ENCODE results near the gene ZBTB2.
"Not testable (repeated sequence)": the region's sequence is repeated elsewhere in the genome, so short reads cannot be mapped to it uniquely, and the experiment has no call there.

ZBTB2 gene

GRCh38 chr6:151365233-151365632, 26.1 kb downstream of the ZBTB2 start:
- DNase-seq, result no peak

- DNase-seq, result no peak
Measured at GRCh38 chr6:151359486-151359885, 31.9 kb downstream of the ZBTB2 start.

DNA sequence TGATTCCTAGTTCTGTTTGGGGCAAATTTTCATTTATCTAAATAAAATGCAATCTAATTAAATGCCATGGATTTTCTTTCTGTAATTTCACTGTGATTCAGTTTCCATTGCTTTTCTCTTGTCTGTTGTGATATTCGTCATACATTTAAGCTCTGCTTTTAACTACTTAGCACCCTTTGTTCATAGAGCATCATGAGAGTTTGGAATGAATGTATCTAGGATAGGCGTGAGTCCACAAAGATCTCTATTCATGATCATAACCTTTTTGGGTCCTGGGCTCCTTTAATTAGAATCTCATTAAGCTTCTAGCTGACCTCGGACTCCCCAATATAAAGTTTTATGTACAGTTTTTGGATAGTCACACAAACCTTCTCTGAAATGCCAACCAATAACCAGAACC, 32.9 kb downstream of the ZBTB2 start:
- DNase-seq, result no peak

- DNase-seq, result no peak
Measured at GRCh38 chr6:151357758-151358436, 33.5 kb downstream of the ZBTB2 start.

DNA sequence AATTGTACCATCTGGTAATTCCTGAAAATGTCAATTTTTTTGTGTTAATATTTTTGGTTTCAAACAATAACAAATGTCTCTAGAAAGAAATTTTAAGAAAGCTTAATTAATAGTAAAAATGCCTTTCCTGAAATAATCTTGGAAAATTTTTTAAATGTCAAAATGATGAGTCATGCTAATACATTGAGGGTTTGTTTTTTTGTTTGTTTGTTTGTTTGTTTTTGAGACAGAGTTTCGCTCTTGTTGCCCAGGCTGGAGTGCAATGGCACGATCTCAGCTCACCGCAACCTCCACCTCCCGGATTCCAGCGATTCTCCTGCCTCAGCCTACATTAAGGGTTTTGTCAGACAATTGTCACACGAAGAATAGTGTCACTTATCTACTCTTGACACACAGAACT, 34.4 kb downstream of the ZBTB2 start:
- DNase-seq, result not testable (repeated sequence)

- no peak for DNase-seq
Measured at GRCh38 chr6:151353795-151354194, 37.6 kb downstream of the ZBTB2 start.

DNA sequence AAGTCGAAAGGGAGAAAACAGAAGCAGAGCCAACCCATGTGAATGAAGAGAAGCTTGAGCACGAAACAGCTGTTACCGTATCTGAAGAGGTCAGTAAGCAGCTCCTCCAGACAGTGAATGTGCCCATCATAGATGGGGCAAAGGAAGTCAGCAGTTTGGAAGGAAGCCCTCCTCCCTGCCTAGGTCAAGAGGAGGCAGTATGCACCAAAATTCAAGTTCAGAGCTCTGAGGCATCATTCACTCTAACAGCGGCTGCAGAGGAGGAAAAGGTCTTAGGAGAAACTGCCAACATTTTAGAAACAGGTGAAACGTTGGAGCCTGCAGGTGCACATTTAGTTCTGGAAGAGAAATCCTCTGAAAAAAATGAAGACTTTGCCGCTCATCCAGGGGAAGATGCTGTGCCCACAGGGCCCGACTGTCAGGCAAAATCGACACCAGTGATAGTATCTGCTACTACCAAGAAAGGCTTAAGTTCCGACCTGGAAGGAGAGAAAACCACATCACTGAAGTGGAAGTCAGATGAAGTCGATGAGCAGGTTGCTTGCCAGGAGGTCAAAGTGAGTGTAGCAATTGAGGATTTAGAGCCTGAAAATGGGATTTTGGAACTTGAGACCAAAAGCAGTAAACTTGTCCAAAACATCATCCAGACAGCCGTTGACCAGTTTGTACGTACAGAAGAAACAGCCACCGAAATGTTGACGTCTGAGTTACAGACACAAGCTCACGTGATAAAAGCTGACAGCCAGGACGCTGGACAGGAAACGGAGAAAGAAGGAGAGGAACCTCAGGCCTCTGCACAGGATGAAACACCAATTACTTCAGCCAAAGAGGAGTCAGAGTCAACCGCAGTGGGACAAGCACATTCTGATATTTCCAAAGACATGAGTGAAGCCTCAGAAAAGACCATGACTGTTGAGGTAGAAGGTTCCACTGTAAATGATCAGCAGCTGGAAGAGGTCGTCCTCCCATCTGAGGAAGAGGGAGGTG, 38.7 kb downstream of the ZBTB2 start:
- DNase-seq, result no peak

GRCh38 chr6:151351731-151352130, 39.6 kb downstream of the ZBTB2 start:
- DNase-seq, result no peak

- no peak for DNase-seq
Measured at GRCh38 chr6:151351146-151351700, 40.1 kb downstream of the ZBTB2 start.

- no peak for DNase-seq
Measured at GRCh38 chr6:151350442-151351145, 40.8 kb downstream of the ZBTB2 start.

- DNase-seq, result no peak
Measured at GRCh38 chr6:151349651-151350270, 41.6 kb downstream of the ZBTB2 start.

- not testable (repeated sequence) for DNase-seq
Measured at GRCh38 chr6:151342750-151343149, 48.6 kb downstream of the ZBTB2 start.

GRCh38 chr6:151341476-151342195, 49.7 kb downstream of the ZBTB2 start:
- DNase-seq, result no peak

GRCh38 chr6:151340219-151340978, 51.0 kb downstream of the ZBTB2 start:
- no peak for DNase-seq

- DNase-seq, result no peak
Measured at GRCh38 chr6:151339369-151339768, 52.0 kb downstream of the ZBTB2 start.

DNA sequence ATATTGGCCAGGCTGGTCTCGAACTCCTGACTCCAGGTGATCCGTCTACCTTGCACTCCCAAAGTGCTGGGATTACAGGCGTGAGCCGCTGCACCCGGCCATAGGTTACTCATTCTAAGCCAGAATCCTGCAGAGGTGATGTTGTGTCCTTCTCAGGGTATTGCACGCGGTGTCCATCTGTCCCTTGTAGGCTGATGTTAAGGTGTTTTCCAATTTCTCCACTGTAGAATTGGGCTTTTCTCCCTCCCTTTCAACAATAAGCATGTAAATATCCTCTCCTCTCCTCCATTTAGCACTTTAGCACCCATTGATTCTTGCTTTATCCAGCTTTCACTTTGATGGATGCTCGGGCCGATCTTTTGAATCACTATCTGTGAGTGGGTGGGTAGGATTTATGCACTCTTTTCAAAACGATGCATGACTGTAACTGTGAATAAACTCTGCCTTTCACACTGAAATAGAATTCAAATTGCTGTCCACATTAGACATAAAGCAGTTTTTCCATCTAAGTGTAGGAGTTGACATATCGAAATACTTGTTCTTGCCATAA, 52.6 kb downstream of the ZBTB2 start:
- no peak for DNase-seq

GRCh38 chr6:151335930-151336329, 55.4 kb downstream of the ZBTB2 start:
- no peak for DNase-seq

- no peak for DNase-seq
Measured at GRCh38 chr6:151330130-151330696, 61.1 kb downstream of the ZBTB2 start.

- DNase-seq, result no peak
Measured at GRCh38 chr6:151327101-151327500, 64.3 kb downstream of the ZBTB2 start.

DNA sequence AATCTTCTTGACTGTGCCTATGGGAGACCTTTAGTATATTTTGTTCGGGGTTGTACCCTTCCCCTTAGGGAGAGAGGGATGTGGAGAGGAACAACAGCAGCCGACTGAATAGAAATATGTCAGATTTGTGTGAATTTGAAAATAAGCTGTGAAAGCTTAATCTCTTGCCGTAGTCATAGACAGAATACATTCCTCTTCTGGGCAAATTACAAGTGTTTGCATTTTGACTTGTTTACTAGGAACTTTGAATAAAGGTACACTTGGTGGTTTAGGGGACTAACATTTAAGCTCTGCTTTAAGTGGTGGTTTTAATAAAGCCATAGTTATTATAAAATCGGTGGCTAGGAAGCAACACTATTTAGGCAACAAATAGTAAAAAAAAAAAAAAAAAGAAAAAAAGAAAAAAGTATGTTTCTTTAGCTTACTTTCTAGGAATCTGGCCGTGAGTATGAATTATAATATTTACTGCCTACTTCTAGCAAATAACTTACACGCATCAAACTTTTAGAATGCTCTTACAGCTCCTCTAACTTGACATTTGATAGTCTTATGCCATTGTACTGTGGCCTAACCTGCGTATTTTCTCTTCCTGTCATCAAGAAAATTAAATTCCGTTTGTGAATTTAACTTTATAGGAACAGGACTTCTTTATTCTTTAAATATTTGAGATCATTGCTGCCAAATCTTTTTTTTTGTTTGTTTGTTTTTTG, 65.1 kb downstream of the ZBTB2 start:
- DNase-seq, result no peak

All from activated naive CD4-positive, alpha-beta T cell treated with anti-CD3 and anti-CD28 coated beads, Interleukin-2, amount 50 U/mL, for 16 hours (primary cell).